GM12873 (cell line): ENCODE measurements around the gene SDHC.

Experiments used
- CTCF ChIP-seq: IDR thresholded peaks from 2 replicates; pipeline ENCODE4 v1.5.1; 2012; ENCODE audit warnings: low read depth, mild to moderate bottlenecking, moderate library complexity, low read length, control low read depth; ENCODE audit not compliant: insufficient read depth; ENCODE audit errors: missing control alignments

Gene SDHC

GRCh38 chr1:161342821-161343220, 28.6 kb downstream of the SDHC start:
- no peak for TF ChIP-seq CTCF

- TF ChIP-seq CTCF, result no peak
Measured at GRCh38 chr1:161350671-161351070, 36.5 kb downstream of the SDHC start.

- no peak for TF ChIP-seq CTCF
Measured at GRCh38 chr1:161351482-161351881, 37.3 kb downstream of the SDHC start.

- TF ChIP-seq CTCF, result no peak
Measured at GRCh38 chr1:161357073-161357472, 42.9 kb downstream of the SDHC start.

- TF ChIP-seq CTCF, result no peak
Measured at GRCh38 chr1:161359291-161359690, 45.1 kb downstream of the SDHC start.

GRCh38 chr1:161364332-161364731, 50.2 kb downstream of the SDHC start:
- no peak for TF ChIP-seq CTCF

- no peak for TF ChIP-seq CTCF
Measured at GRCh38 chr1:161365207-161365606, 51.0 kb downstream of the SDHC start.
